K562 (cell line): Measurements from ENCODE around the gene NABP1. TPM values are rescaled to one million over a fixed set of nuclear protein-coding genes. Genes with fewer than 3 reads are reported as not detected.
A peak's percentile ranks its signal among the peaks of the same experiment; 100 is the strongest.

ENCODE experiments used
- ATAC-seq: fragments of 200-7000 bp; cut with Tn5 transposase; 3 replicates; pipeline ENCODE4 v1.9.1; 2020; ENCODE audit warnings: moderate library complexity
- BruUV-seq: library from RNA; stranded (reverse); fragments of 400-500 nt; replicated peaks from 2 replicates; lab custom pipeline; 2021; lab: Mats Ljungman, UMichigan
- CTCF ChIA-PET: fragments of 300-600 bp; formaldehyde crosslinking; extraction: SDS; loops from one replicate; lab custom pipeline; 2021; ENCODE audit warnings: low intra/inter-chr PET ratio; lab: Yijun Ruan, JAX
- POLR2A ChIA-PET: fragments of 300-600, 350-650 bp; sonication (Branson Sonifier 250); formaldehyde crosslinking; extraction: SDS; loops from one replicate; lab custom pipeline; 2021; ENCODE audit warnings: antibody characterized with exemption, inconsistent platforms; lab: Yijun Ruan, JAX
- DNase-seq, 4 experiments: peaks; one replicate each; pipeline versions ENCODE4 v3.0.0 to v3.0.0-alpha.2; 2011 to 2018; ENCODE audit warnings: low spot score in 3 of 4, mixed read lengths in 3 of 4; ENCODE audit errors: extremely low read depth in 1 of 4
- FAIRE-seq: peaks from 2 replicates; lab custom pipeline; 2011; peaks lifted over from hg19 to GRCh38; lab: Jason Lieb, UNC
- H2AFZ ChIP-seq: 2 replicates; pipeline ENCODE4 v1.6.0; 2011; ENCODE audit warnings: low read depth, low read length, control low read depth, inconsistent platforms
- H3K27ac ChIP-seq: fragments of 200-600 bp; 3 replicates; pipeline ENCODE4 v1.8.0; 2011; ENCODE audit warnings: low read depth, mild to moderate bottlenecking, control low read depth, inconsistent platforms, low read length, moderate library complexity, mixed read lengths; ENCODE audit errors: extremely low read depth
- H3K27me3 ChIP-seq, 2 experiments: fragments of 300-600 bp in 1 of 2; 2 replicates in 1 of 2; 3 replicates in 1 of 2; pipeline versions ENCODE4 v1.6.0 to v1.8.0; 2011; ENCODE audit warnings: inconsistent platforms in 2 of 2, low read length in 2 of 2, mild to moderate bottlenecking in 1 of 2, mixed read lengths in 1 of 2, moderate library complexity in 1 of 2; ENCODE audit not compliant: control insufficient read depth in 2 of 2, insufficient read depth in 2 of 2
- H3K36me3 ChIP-seq: fragments of 300-600 bp; 3 replicates; pipeline ENCODE4 v1.8.0; 2011; ENCODE audit warnings: mild to moderate bottlenecking, low read length, inconsistent platforms; ENCODE audit not compliant: control insufficient read depth, insufficient read depth
- H3K4me1 ChIP-seq, 2 experiments: fragments of 200-600 bp in 1 of 2; replicated peaks in 1 of 2; 2 replicates in 1 of 2; 3 replicates in 1 of 2; pipeline versions ENCODE4 v1.5.1 to v1.8.0; 2011; ENCODE audit warnings: inconsistent platforms in 2 of 2, low read length in 2 of 2, mild to moderate bottlenecking in 1 of 2, mixed read lengths in 1 of 2, moderate library complexity in 1 of 2; ENCODE audit not compliant: control insufficient read depth in 2 of 2, insufficient read depth in 2 of 2
- H3K4me2 ChIP-seq: 2 replicates; pipeline ENCODE4 v1.6.1; 2011; ENCODE audit warnings: low read length, control low read depth, inconsistent platforms, mixed read lengths; ENCODE audit not compliant: insufficient read depth
- H3K4me3 ChIP-seq: fragments of 200-600 bp; sonication (generic), shearing (Covaris generic); 2 replicates; pipeline ENCODE4 v1.5.1; 2016; ENCODE audit warnings: control low read depth, inconsistent platforms
- H3K79me2 ChIP-seq: fragments of 200-600 bp; 3 replicates; pipeline ENCODE4 v1.8.0; 2011; ENCODE audit warnings: low read length, inconsistent platforms; ENCODE audit not compliant: control insufficient read depth, insufficient read depth
- H3K9ac ChIP-seq, 2 experiments: 2 replicates each; pipeline versions ENCODE4 v1.6.0 to v1.6.1; 2011; ENCODE audit warnings: low read depth in 2 of 2, low read length in 2 of 2, control low read depth in 1 of 2, inconsistent platforms in 1 of 2, mild to moderate bottlenecking in 1 of 2, mixed read lengths in 1 of 2; ENCODE audit not compliant: insufficient read depth in 1 of 2
- H3K9me1 ChIP-seq: one replicate; pipeline ENCODE4 v1.6.0; 2011; ENCODE audit warnings: inconsistent platforms, mild to moderate bottlenecking, low read length, moderate library complexity; ENCODE audit not compliant: control insufficient read depth, insufficient read depth
- H3K9me3 ChIP-seq: replicated peaks from 2 replicates; pipeline ENCODE4 v1.5.1; 2011; ENCODE audit warnings: low read depth, low read length, inconsistent platforms; ENCODE audit not compliant: control insufficient read depth, insufficient read depth
- H4K20me1 ChIP-seq: replicated peaks from 2 replicates; pipeline ENCODE4 v1.6.1; 2011; ENCODE audit warnings: low read length, inconsistent platforms, mixed read lengths; ENCODE audit not compliant: control insufficient read depth, insufficient read depth
- BACH1 ChIP-seq: fragments of 200-800 bp; sonication (Bioruptor generic); IDR thresholded peaks from 2 replicates; pipeline ENCODE4 v1.6.1; 2016; ENCODE audit warnings: missing genetic modification characterization, missing compliant biosample characterization
- CBFA2T2 ChIP-seq: fragments of 450-650 bp; conservative IDR thresholded peaks from 2 replicates; pipeline ENCODE4 v1.6.1; 2017; ENCODE audit warnings: mild to moderate bottlenecking
- CEBPB ChIP-seq: fragments of 450-650 bp; IDR thresholded peaks from 2 replicates; pipeline ENCODE4 v1.6.1; 2016; ENCODE audit warnings: missing genetic modification characterization, missing compliant biosample characterization
- DIDO1 ChIP-seq: fragments of 450-650 bp; IDR thresholded peaks from 2 replicates; pipeline ENCODE4 v1.6.1; 2016; ENCODE audit warnings: low read depth, missing biosample characterization, missing genetic modification characterization
- HNRNPH1 ChIP-seq: fragments of 200-400 bp; formaldehyde crosslinking; optimal IDR thresholded peaks from 2 replicates; pipeline ENCODE3; 2017; ENCODE audit warnings: low read depth, mild to moderate bottlenecking, low read length, moderate library complexity
- KDM2B ChIP-seq: fragments of 250-450 bp; sonication (Bioruptor Pico); IDR thresholded peaks from 2 replicates; pipeline ENCODE4 v1.8.0; 2021; ENCODE audit warnings: mild to moderate bottlenecking, moderate library complexity
- MAX ChIP-seq: sonication (generic); formaldehyde crosslinking; IDR thresholded peaks from 2 replicates; pipeline ENCODE4 v1.9.0; 2022; ENCODE audit warnings: mild to moderate bottlenecking, missing genetic modification reagents
- PKNOX1 ChIP-seq: fragments of 450-650 bp; IDR thresholded peaks from 2 replicates; pipeline ENCODE4 v1.6.1; 2016
- POLR2B ChIP-seq: fragments of 450-650 bp; IDR thresholded peaks from 2 replicates; pipeline ENCODE4 v1.6.1; 2018; ENCODE audit warnings: low read depth; ENCODE audit not compliant: partially characterized antibody
- RBFOX2 ChIP-seq: fragments of 200-400 bp; formaldehyde crosslinking; IDR thresholded peaks from 2 replicates; pipeline ENCODE4 v1.6.1; 2017; ENCODE audit warnings: low read depth, mild to moderate bottlenecking, low read length, moderate library complexity
- RFX7 ChIP-seq: fragments of 250-450 bp; sonication (Bioruptor Pico); IDR thresholded peaks from 2 replicates; pipeline ENCODE4 v1.5.1; 2021; ENCODE audit warnings: mild to moderate bottlenecking
- SIX5 ChIP-seq, 2 experiments: IDR thresholded peaks; 2 replicates each; pipeline ENCODE4 v1.6.1; 2011; ENCODE audit warnings: low read length in 2 of 2, borderline replicate concordance in 1 of 2, low read depth in 1 of 2, mild to moderate bottlenecking in 1 of 2, moderate library complexity in 1 of 2; ENCODE audit not compliant: insufficient read depth in 1 of 2
- SUPT5H ChIP-seq: fragments of 450-650 bp; IDR thresholded peaks from 2 replicates; pipeline ENCODE4 v1.6.1; 2016
- TRIM24 ChIP-seq, 2 experiments: fragments of 450-650 bp; IDR thresholded peaks; 2 replicates each; pipeline ENCODE4 v1.6.1; 2016
- TRIM28 ChIP-seq: fragments of 450-650 bp; IDR thresholded peaks from 2 replicates; pipeline ENCODE4 v1.6.1; 2017
- ZKSCAN3 ChIP-seq: fragments of 250-450 bp; sonication (Bioruptor Pico); IDR thresholded peaks from 2 replicates; pipeline ENCODE4 v1.4.0; 2020
- ZNF175 ChIP-seq: fragments of 200-800 bp; sonication (Bioruptor generic); IDR thresholded peaks from 2 replicates; pipeline ENCODE4 v1.6.1; 2016; ENCODE audit warnings: low read depth, mild to moderate bottlenecking, missing genetic modification characterization, missing compliant biosample characterization
- ZNF263 ChIP-seq: sonication (generic); formaldehyde crosslinking; IDR thresholded peaks from 2 replicates; pipeline ENCODE4 v1.8.0; 2022; ENCODE audit warnings: mild to moderate bottlenecking, missing genetic modification reagents, borderline replicate concordance
- ZNF41 ChIP-seq: fragments of 250-450 bp; sonication (Bioruptor Pico); conservative IDR thresholded peaks from 2 replicates; pipeline ENCODE4 v1.4.0; 2020; ENCODE audit warnings: mild to moderate bottlenecking
- ZNF79 ChIP-seq: fragments of 250-450 bp; sonication (Bioruptor Pico); IDR thresholded peaks from 2 replicates; pipeline ENCODE4 v1.4.0; 2020; ENCODE audit warnings: low read depth, mild to moderate bottlenecking, moderate library complexity
- WGBS: fragments of 100-300 bp; shearing (Covaris generic); methylation state at CpG from one replicate; pipeline ENCODE4 v1.1.6; 2016; ENCODE audit warnings: low coverage, mixed read lengths; ENCODE audit not compliant: insufficient coverage; ENCODE audit errors: missing lambda C conversion rate; 5-methylcytosine and 5-hydroxymethylcytosine counted together
- in situ Hi-C: fragments of 300-500 bp; cut with MboI; formaldehyde crosslinking; loops from 4 replicates; pipeline ENCODE4 v1.15.0; 2018; ENCODE audit warnings: inconsistent platforms, mixed read lengths
- intact Hi-C: fragments of 100-400 bp; cut with micrococcal nuclease; formaldehyde crosslinking; loops from 2 replicates; pipeline ENCODE4 v1.14.2; 2022
- polyA plus RNA-seq, 8 experiments: library from polyadenylated mRNA; depleted of rRNA in 4 of 8; stranded (reverse) in 5 of 8; unstranded in 3 of 8; fragments of >200 nt; fragmentation: Nextera tagmentation in 2 of 8; fragmentation: Illumina TruSeq in 1 of 8; extraction: Ambion mirVana in 2 of 8; extraction: Trizol in 1 of 8; gene quantifications; 2 replicates each; pipeline versions ENCODE4 v1.2.1 to v1.2.3, GENCODE V29; 2011 to 2014; ENCODE audit warnings: inconsistent platforms in 1 of 8, missing spikeins in 1 of 8
- total RNA-seq, 7 experiments: library from RNA; depleted of rRNA in 6 of 7; stranded (reverse); fragments of >200 nt in 6 of 7; fragmentation: Illumina TruSeq in 2 of 7; extraction: Trizol in 2 of 7; gene quantifications; 2 replicates each; pipeline versions ENCODE4 v1.2.1 to v1.2.3, GENCODE V29; 2011 to 2021; ENCODE audit warnings: low replicate concordance in 1 of 7
- TF ChIP-seq, protein P1 (sequence below): fragments of 250-450 bp; sonication (Bioruptor Pico); IDR thresholded peaks from 2 replicates; pipeline ENCODE4 v1.5.0; 2021; ENCODE audit warnings: mild to moderate bottlenecking, moderate library complexity

Gene NABP1
- total and polyA plus RNA-seq, 9 of the 15 experiments (the other 6 are each of a cell fraction or from before 2014, with no cell fraction given), result 12.8 to 44.0 (median 20.2) TPM

DNA sequence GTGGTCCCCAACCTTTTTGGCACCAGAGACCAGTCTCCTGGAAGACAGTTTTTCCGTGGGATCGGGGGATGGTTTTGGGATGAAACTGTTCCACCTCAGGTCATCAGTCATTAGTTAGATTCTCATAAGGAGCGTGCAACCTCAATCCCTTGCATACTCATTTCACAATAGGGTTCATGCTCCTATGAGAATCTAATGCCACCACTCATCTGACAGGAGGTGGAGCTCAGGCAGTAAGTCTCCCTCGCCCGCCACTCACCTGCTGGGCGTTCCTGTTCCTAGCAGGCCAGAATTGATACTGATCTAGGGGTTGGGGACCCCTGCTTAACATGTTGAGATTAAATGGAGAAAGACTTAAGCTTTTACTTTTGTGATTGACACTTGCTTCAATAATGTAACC is 9.9 kb downstream of the NABP1 start:
- no peaks in the 10 kb centered on the region for H4K20me1 ChIP-seq
- in situ Hi-C loops (no loop called here), intact Hi-C loops (no loop called here)
- H3K27me3 ChIP-seq, result no peaks in the 10 kb centered on the region
- DNase-seq, result no peak
- FAIRE-seq, result no peak
- H3K9ac ChIP-seq, result no peak overlapping the region
- H3K36me3 ChIP-seq, result peaks cover 56% of the 10 kb centered on the region
- no peak overlapping the region for H3K27ac ChIP-seq
- CTCF ChIA-PET, result no interaction called here
- peaks cover 4 to 11% of the 10 kb centered on the region in 2 experiments; a peak in 3 of 5 replicates for H3K4me1 ChIP-seq
- no peaks in the 10 kb centered on the region for H3K9me3 ChIP-seq
- H3K4me2 ChIP-seq, result no peak overlapping the region
- no peaks in the 10 kb centered on the region for H3K9me1 ChIP-seq
- POLR2A ChIA-PET, result interaction anchor here (0.6 to 2.8 kb wide), 3 partner anchors 9 to 104 kb away, joined by 3 to 23 read pairs (median 5); partner anchors contain the start of gene NABP1
- 74% methylated on average over 5 of the region's 6 CpGs for WGBS
- peaks cover 6% of the 10 kb centered on the region for H3K79me2 ChIP-seq
- peak; percentile 1; the same call in 2 of the 3 replicates for ATAC-seq
- no peak overlapping the region for H2AFZ ChIP-seq
- no peak overlapping the region for H3K4me3 ChIP-seq
- no TSS peak for BruUV-seq
- TF ChIP-seq, protein P1, sequence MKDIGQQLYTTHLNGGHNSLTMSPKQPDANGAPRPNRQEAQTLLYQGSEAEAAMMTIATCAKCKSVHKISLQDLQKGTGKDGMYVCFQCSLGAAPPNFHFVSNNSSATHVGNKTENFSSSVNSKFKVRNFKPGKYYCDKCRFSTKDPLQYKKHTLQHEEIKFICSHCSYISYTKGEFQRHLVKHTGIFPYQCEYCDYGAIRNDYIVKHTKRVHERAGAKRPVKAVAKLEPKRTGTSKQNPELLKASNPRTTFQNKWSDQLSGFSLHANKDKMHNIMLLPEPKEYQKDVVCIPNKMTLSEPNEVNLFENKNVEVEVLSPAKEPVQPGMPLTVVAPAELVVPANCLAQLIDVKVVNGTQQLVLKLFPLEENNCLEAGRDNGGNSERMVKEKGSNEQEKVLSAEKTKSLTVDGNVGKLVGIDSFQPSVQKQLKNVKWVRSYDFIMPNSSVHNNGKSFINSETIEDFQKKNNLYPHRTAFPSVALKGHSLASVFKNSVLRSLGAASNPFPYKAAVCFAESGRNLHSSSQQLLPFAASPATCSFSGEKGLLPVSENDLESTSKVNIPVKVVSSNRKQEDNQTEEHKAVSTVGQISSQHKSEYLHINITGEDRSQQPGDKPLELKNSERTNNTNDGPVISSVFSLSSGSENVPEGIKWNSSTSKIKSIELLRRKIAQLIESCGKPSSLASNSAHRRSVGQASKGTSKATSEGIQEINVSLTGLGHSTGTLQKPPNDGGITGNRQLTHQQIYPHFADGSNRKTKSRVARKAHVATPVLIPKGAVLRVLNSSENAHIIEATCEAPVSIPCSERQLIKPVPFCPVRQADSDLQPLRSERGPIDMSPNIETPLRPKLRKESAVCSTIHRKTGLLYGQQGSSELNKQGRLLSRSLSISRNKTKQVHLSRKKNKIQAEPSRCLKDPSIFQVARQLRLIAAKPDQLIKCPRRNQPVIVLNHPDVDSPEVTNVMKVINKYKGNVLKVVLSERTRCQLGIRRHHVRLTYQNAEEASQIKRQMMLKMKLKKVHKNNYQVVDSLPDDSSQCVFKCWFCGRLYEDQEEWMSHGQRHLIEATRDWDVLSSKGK, result no peak
- TF ChIP-seq BACH1, result no peak
- TF ChIP-seq TRIM24 (IDR thresholded peaks at IDR 0.05), result no peak
- no peak for TF ChIP-seq MAX (CRISPR knock-in tag)
- 0 out of 2 replicates have a peak, but pooled peaks have one; percentile 11 for TF ChIP-seq CEBPB (tag)
- TF ChIP-seq SIX5 (IDR thresholded peaks at IDR 0.05; ENCODE audit: borderline replicate concordance in 1 of 2, insufficient read depth in 1 of 2, low read depth in 1 of 2, low read length in 2 of 2), result no peak
- no peak for TF ChIP-seq ZKSCAN3
- no peak for TF ChIP-seq DIDO1 (tag)
- TF ChIP-seq ZNF41 (CRISPR knock-in tag), result no peak
- no peak for TF ChIP-seq ZNF79 (CRISPR knock-in tag)
- TF ChIP-seq KDM2B (CRISPR knock-in tag), result no peak
- peak; percentile 35 for TF ChIP-seq POLR2B
- TF ChIP-seq SUPT5H, result peak; percentile 17; the same call in 1 of the 2 replicates
- peak; percentile 48; the same call in 1 of the 2 replicates for TF ChIP-seq RBFOX2
- no peak for TF ChIP-seq TRIM28
- TF ChIP-seq PKNOX1, result peak; percentile 54
- TF ChIP-seq RFX7 (CRISPR knock-in tag), result no peak
- no peak for TF ChIP-seq CBFA2T2
- no peak for TF ChIP-seq ZNF263 (CRISPR knock-in tag)
- TF ChIP-seq HNRNPH1, result no peak
- TF ChIP-seq ZNF175 (CRISPR knock-in tag), result no peak
